AG04450 (cell line): Measurements from ENCODE around the gene DICER1. TPM values are rescaled to one million over a fixed set of nuclear protein-coding genes. Genes with fewer than 3 reads are reported as not detected.

Experiments used
- CTCF ChIA-PET: fragments of 300-600, 350-600 bp; formaldehyde crosslinking; extraction: SDS; loops from one replicate; lab custom pipeline; 2022; ENCODE audit warnings: antibody characterized with exemption, inconsistent platforms; lab: Charles Lee
- POLR2A ChIA-PET: fragments of 350-600 bp; formaldehyde crosslinking; extraction: SDS; loops from one replicate; lab custom pipeline; 2021; ENCODE audit warnings: antibody characterized with exemption, inconsistent platforms; lab: Yijun Ruan, JAX
- DNase-seq: peaks from one replicate; pipeline ENCODE4 v3.0.0-alpha.2; 2011; ENCODE audit warnings: low read depth, low spot score
- H3K27ac ChIP-seq: one replicate; pipeline ENCODE4 v1.5.1; 2012; ENCODE audit warnings: low read depth, low read length, control low read depth
- H3K27me3 ChIP-seq: one replicate; pipeline ENCODE4 v1.6.0; 2012; ENCODE audit warnings: low read length; ENCODE audit not compliant: control insufficient read depth, insufficient read depth
- H3K4me3 ChIP-seq: 2 replicates; pipeline ENCODE4 v1.5.1; 2011; ENCODE audit warnings: mild to moderate bottlenecking, low read depth, low read length, control low read depth
- H3K9me3 ChIP-seq: 2 replicates; pipeline ENCODE4 v1.5.1; 2012; ENCODE audit warnings: low read length; ENCODE audit not compliant: control insufficient read depth, insufficient read depth
- polyA plus RNA-seq: library from polyadenylated mRNA; depleted of rRNA; stranded (reverse); fragments of >200 nt; gene quantifications from 2 replicates; pipeline ENCODE4 v1.2.3, GENCODE V29; 2011
- TF ChIP-seq, protein P1 (sequence below): IDR thresholded peaks from 2 replicates; pipeline ENCODE4 v1.5.1; 2011; ENCODE audit warnings: low read depth, low read length, control low read depth, inconsistent platforms

DICER1 gene
- polyA plus RNA-seq, 1 experiment, result 25.1 TPM

GRCh38 chr14:95063391-95063790 is 93.9 kb downstream of the DICER1 start:
- POLR2A ChIA-PET, result no interaction called here
- H3K9me3 ChIP-seq, result no peaks in the 10 kb centered on the region; the same call in 1 of the 2 replicates
- H3K27me3 ChIP-seq, result peaks cover 2% of the 10 kb centered on the region
- H3K4me3 ChIP-seq, result no peak overlapping the region
- TF ChIP-seq, protein P1, sequence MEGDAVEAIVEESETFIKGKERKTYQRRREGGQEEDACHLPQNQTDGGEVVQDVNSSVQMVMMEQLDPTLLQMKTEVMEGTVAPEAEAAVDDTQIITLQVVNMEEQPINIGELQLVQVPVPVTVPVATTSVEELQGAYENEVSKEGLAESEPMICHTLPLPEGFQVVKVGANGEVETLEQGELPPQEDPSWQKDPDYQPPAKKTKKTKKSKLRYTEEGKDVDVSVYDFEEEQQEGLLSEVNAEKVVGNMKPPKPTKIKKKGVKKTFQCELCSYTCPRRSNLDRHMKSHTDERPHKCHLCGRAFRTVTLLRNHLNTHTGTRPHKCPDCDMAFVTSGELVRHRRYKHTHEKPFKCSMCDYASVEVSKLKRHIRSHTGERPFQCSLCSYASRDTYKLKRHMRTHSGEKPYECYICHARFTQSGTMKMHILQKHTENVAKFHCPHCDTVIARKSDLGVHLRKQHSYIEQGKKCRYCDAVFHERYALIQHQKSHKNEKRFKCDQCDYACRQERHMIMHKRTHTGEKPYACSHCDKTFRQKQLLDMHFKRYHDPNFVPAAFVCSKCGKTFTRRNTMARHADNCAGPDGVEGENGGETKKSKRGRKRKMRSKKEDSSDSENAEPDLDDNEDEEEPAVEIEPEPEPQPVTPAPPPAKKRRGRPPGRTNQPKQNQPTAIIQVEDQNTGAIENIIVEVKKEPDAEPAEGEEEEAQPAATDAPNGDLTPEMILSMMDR, result no peak
- DNase-seq, result no peak
- no peak overlapping the region for H3K27ac ChIP-seq
- CTCF ChIA-PET, result interaction anchor here (1.3 kb wide), 1 partner anchor 18 kb away, joined by 3 read pairs; no protein-coding TSS in a partner anchor

DNA sequence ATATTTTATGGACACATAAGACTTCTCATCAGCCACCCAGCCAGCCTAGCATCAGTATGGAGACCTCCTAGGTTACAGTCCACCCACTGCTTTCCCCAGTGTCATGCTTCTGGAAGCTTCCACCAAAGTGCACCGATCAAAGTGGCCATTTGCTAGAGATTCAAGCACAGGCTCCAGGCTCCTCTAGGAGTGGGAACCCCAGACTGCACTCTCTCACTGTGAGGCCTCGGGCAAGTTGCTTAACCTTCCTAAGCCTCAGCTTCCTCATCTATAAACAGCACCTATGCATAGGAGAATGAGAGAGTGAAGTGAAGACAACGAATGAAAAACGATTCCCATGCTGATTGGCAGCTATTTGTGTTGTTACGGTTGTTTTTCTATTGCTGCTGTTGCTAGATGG is 94.4 kb downstream of the DICER1 start:
- Histone ChIP-seq H3K9me3 (no peaks in the 10 kb centered on the region; the same call in 1 of the 2 replicates), H3K27me3 (peaks cover 2% of the 10 kb centered on the region), H3K4me3 (no peak overlapping the region), H3K27ac (no peak overlapping the region)
- ChIA-PET POLR2A (no interaction called here), CTCF (interaction anchor here (0.6 to 1.3 kb wide), 2 partner anchors 10 to 18 kb away, joined by 3 to 4 read pairs; no protein-coding TSS in a partner anchor)
- TF ChIP-seq, protein P1, result no peak
- no peak for DNase-seq

GRCh38 chr14:95062220-95062619 is 95.1 kb downstream of the DICER1 start:
- TF ChIP-seq, protein P1, result no peak
- POLR2A ChIA-PET, result no interaction called here
- Histone ChIP-seq H3K27me3 (peaks cover 2% of the 10 kb centered on the region), H3K4me3 (no peak overlapping the region), H3K27ac (no peak overlapping the region), H3K9me3 (no peaks in the 10 kb centered on the region; the same call in 1 of the 2 replicates)
- DNase-seq, result no peak
- CTCF ChIA-PET, result no interaction called here

DNA sequence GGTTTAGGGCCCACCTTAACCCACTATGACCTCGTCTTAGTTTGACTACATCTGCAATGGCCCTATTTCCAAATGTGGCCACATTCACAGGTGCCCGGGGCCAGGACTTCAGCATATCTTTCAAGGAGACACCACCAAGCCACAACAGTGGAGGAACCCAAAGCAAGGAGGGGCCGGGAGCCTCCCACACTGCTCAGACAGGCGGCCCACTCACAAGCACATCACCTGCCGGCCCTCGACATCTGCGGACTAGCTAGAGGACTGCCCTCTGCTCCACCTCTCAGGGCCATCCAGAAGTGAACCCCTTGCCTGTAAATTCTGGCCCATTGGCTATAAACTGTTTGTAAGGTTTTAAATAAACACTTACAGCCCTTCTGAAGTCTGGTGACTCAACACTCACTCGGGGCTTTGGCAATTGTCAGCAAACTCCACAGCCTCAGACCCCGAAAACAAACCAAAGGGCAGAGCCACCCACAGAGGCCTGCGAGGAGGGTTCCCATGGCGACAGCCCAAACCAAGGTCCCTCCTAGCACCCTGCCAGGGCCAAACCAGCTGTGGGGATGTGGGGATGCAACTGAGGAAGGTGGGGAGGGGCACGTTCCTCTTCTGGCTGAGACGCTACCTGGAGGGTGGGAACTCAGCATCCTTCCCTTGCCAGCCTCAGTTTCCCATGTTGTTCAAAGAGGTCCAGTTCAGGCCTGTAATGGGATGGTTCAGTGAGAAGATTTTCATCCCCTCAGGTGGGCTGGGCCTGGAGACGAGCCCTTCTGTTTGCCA is 95.8 kb downstream of the DICER1 start:
- Histone ChIP-seq H3K4me3 (no peak overlapping the region), H3K9me3 (no peaks in the 10 kb centered on the region; the same call in 1 of the 2 replicates), H3K27me3 (no peaks in the 10 kb centered on the region), H3K27ac (no peak overlapping the region)
- ChIA-PET CTCF (no interaction called here), POLR2A (no interaction called here)
- TF ChIP-seq, protein P1, result no peak
- DNase-seq, result no peak

DNA sequence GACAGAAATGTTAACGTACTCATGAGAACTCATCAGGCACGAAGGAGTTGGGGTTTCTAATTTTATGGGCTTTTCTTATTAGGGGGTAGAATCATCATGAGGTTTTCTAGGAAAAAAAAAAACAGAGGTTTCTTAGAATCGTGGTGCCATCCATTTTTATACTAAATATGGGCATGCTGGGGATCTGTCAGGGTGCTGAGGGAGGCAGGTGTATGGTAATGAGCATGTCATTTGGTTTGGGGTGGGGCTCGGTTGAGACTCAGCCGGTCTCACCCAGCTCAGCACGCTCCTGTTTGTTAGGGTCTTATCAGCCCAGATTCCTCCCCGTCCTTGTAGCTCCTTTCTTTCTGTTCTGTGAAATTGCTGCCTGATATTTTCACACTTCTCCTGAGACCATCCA is 98.2 kb downstream of the DICER1 start:
- Histone ChIP-seq H3K9me3 (no peaks in the 10 kb centered on the region; the same call in 1 of the 2 replicates), H3K27me3 (no peaks in the 10 kb centered on the region), H3K27ac (no peak overlapping the region), H3K4me3 (no peak overlapping the region)
- ChIA-PET CTCF (interaction anchor here (0.6 kb wide), 1 partner anchor 11 kb away, joined by 4 read pairs; no protein-coding TSS in a partner anchor), POLR2A (no interaction called here)
- DNase-seq, result no peak
- TF ChIP-seq, protein P1, result no peak
